Bronchial epithelial cell (primary cell): ENCODE data around the gene DSCAML1. TPM values are rescaled to one million over a fixed set of nuclear protein-coding genes. Genes with fewer than 3 reads are reported as not detected.
"Not testable (repeated sequence)": the region's sequence is repeated elsewhere in the genome, so short reads cannot be mapped to it uniquely, and the experiment has no call there.

Experiments
- DNase-seq: peaks from one replicate; pipeline ENCODE4 v3.0.0-alpha.2; 2010; ENCODE audit warnings: low read depth
- FAIRE-seq: peaks from 2 replicates; lab custom pipeline; 2011; peaks lifted over from hg19 to GRCh38; lab: Jason Lieb, UNC
- H3K27me3 ChIP-seq: 2 replicates; pipeline ENCODE4 v1.5.1; 2011; ENCODE audit warnings: low read length; ENCODE audit not compliant: control insufficient read depth, insufficient read depth
- H3K36me3 ChIP-seq: 2 replicates; pipeline ENCODE4 v1.5.1; 2011; ENCODE audit warnings: low read length; ENCODE audit not compliant: control insufficient read depth, insufficient read depth
- H3K4me3 ChIP-seq: 2 replicates; pipeline ENCODE4 v1.5.1; 2011; ENCODE audit warnings: mild to moderate bottlenecking, low read depth, low read length, control low read depth
- CTCF ChIP-seq: IDR thresholded peaks from 2 replicates; pipeline ENCODE4 v1.5.1; 2011; ENCODE audit warnings: mild to moderate bottlenecking, moderate library complexity, low read length, control low read depth, inconsistent platforms; ENCODE audit not compliant: insufficient read depth, severe bottlenecking
- total RNA-seq: library from RNA; depleted of rRNA; stranded (reverse); fragments of >200 nt; gene quantifications from 2 replicates; pipeline ENCODE4 v1.2.1, GENCODE V29; 2014

DSCAML1 gene
- total RNA-seq, 1 donor from 2014 or later: under 0.01 TPM

- peaks cover 2% of the 10 kb centered on the region for H3K27me3 ChIP-seq
- no peak for TF ChIP-seq CTCF
- H3K36me3 ChIP-seq: no peaks in the 10 kb centered on the region
- H3K4me3 ChIP-seq: no peak overlapping the region
- no peak for DNase-seq
- no peak for FAIRE-seq
Measured at GRCh38 chr11:117769533-117769932, 27.5 kb downstream of the DSCAML1 start.

GRCh38 chr11:117768506-117768905 is 28.5 kb downstream of the DSCAML1 start:
- H3K36me3 ChIP-seq: no peaks in the 10 kb centered on the region
- peaks cover 2% of the 10 kb centered on the region for H3K27me3 ChIP-seq
- DNase-seq (no peak), FAIRE-seq (peak; percentile 40)
- no peak overlapping the region for H3K4me3 ChIP-seq
- no peak for TF ChIP-seq CTCF

GRCh38 chr11:117767071-117767470 is 29.9 kb downstream of the DSCAML1 start:
- TF ChIP-seq CTCF: no peak
- H3K27me3 ChIP-seq: peaks cover 2% of the 10 kb centered on the region
- no peaks in the 10 kb centered on the region for H3K36me3 ChIP-seq
- no peak for DNase-seq
- no peak for FAIRE-seq
- H3K4me3 ChIP-seq: no peak overlapping the region

GRCh38 chr11:117766576-117766975 is 30.4 kb downstream of the DSCAML1 start:
- DNase-seq (no peak), FAIRE-seq (no peak)
- no peaks in the 10 kb centered on the region for H3K36me3 ChIP-seq
- TF ChIP-seq CTCF: no peak
- H3K27me3 ChIP-seq: peaks cover 2% of the 10 kb centered on the region
- H3K4me3 ChIP-seq: no peak overlapping the region

- DNase-seq: no peak
- TF ChIP-seq CTCF: no peak
- no peak for FAIRE-seq
- Histone ChIP-seq H3K4me3 (no peak overlapping the region), H3K27me3 (peaks cover 2% of the 10 kb centered on the region), H3K36me3 (no peaks in the 10 kb centered on the region)
Measured at GRCh38 chr11:117766026-117766425, 31.0 kb downstream of the DSCAML1 start.

- no peak for TF ChIP-seq CTCF
- no peaks in the 10 kb centered on the region for H3K36me3 ChIP-seq
- H3K4me3 ChIP-seq: no peak overlapping the region
- no peak for DNase-seq
- H3K27me3 ChIP-seq: peaks cover 2% of the 10 kb centered on the region
- no peak for FAIRE-seq
Measured at GRCh38 chr11:117765068-117765467, 31.9 kb downstream of the DSCAML1 start.

- not testable (repeated sequence) for H3K36me3 ChIP-seq
- FAIRE-seq: peak; percentile 18
Measured at GRCh38 chr11:117763465-117763864, 33.6 kb downstream of the DSCAML1 start.

More at GRCh38 chr11:117763465-117763864, 33.6 kb downstream of the DSCAML1 start:
- DNase-seq, H3K4me3 ChIP-seq, H3K27me3 ChIP-seq: not testable (repeated sequence)
